Lower lobe of right lung (tissue), 2 donors: Measurements from ENCODE around the gene CRY1. TPM values are rescaled to one million over a fixed set of nuclear protein-coding genes. Genes with fewer than 3 reads are reported as not detected.

Source experiments
- ATAC-seq, 2 donors: fragments of 200-7000 bp; cut with Tn5 transposase; one replicate each; pipeline ENCODE4 v1.9.1; 2020 to 2022; ENCODE audit warnings: mild to moderate bottlenecking in 2 of 2, moderate library complexity in 2 of 2
- DNase-seq: peaks from one replicate; pipeline ENCODE4 v3.0.0-alpha.2; 2020
- H3K27ac ChIP-seq: fragments of 200-600 bp; one replicate; pipeline ENCODE4 v1.8.0; 2022
- H3K27me3 ChIP-seq: fragments of 200-600 bp; one replicate; pipeline ENCODE4 v1.8.0; 2022; ENCODE audit warnings: low read depth
- H3K36me3 ChIP-seq: fragments of 200-600 bp; one replicate; pipeline ENCODE4 v1.8.0; 2022; ENCODE audit warnings: mild to moderate bottlenecking
- H3K4me1 ChIP-seq: fragments of 200-600 bp; one replicate; pipeline ENCODE4 v1.8.0; 2022
- H3K4me3 ChIP-seq: fragments of 200-600 bp; one replicate; pipeline ENCODE4 v1.8.0; 2022; ENCODE audit warnings: mild to moderate bottlenecking
- H3K9me3 ChIP-seq: fragments of 200-600 bp; one replicate; pipeline ENCODE4 v1.8.0; 2022
- intact Hi-C: fragments of 100-400 bp; cut with DNase I; formaldehyde crosslinking; loops from one replicate; pipeline ENCODE4 v1.11.0; 2022
- total RNA-seq: library from RNA; stranded (reverse); fragmentation: NEBNext Ultra II Directional; extraction: Animal tissue kit (Norgen Biotek cat#: 25700); gene quantifications from one replicate; pipeline ENCODE4 v1.2.1, GENCODE V29; 2021
- TF ChIP-seq, protein P1 (sequence below): fragments of 200-600 bp; IDR thresholded peaks from one replicate; pipeline ENCODE4 v1.8.0; 2022; ENCODE audit warnings: antibody characterized with exemption, mild to moderate bottlenecking
- donor health status: DM: no; HTN: yes; CAD: no; lungs with severe emphysema.

CRY1 gene
- total RNA-seq, 1 donor from 2014 or later = 18.8 TPM

DNA sequence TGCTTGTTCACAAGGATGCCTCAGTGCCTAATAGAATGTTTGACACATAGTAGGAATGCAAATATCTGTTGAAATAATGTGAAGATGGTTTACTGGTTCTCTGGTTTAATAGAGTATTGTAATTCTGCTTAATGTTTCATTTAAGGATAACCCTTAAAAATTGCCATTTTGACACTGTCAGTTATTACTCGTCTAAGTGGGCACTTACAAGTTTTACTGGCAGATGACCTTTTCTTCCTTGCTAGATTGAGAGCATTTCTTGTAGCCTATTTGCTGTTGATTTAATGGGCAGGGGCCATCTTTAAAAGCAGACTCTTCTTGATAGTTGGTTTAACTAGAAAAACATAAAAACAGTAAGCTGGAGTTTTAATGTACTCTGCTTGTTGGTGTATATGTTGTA lies 135.8 kb downstream of the CRY1 start:
- Histone ChIP-seq H3K27me3 (no peaks in the 10 kb centered on the region), H3K4me1 (peaks cover 30% of the 10 kb centered on the region), H3K27ac (no peak overlapping the region), H3K4me3 (peak overlapping the region; percentile 92), H3K9me3 (no peaks in the 10 kb centered on the region), H3K36me3 (peaks cover 9% of the 10 kb centered on the region)
- intact Hi-C loops = no loop called here
- DNase-seq = no peak
- TF ChIP-seq, protein P1, sequence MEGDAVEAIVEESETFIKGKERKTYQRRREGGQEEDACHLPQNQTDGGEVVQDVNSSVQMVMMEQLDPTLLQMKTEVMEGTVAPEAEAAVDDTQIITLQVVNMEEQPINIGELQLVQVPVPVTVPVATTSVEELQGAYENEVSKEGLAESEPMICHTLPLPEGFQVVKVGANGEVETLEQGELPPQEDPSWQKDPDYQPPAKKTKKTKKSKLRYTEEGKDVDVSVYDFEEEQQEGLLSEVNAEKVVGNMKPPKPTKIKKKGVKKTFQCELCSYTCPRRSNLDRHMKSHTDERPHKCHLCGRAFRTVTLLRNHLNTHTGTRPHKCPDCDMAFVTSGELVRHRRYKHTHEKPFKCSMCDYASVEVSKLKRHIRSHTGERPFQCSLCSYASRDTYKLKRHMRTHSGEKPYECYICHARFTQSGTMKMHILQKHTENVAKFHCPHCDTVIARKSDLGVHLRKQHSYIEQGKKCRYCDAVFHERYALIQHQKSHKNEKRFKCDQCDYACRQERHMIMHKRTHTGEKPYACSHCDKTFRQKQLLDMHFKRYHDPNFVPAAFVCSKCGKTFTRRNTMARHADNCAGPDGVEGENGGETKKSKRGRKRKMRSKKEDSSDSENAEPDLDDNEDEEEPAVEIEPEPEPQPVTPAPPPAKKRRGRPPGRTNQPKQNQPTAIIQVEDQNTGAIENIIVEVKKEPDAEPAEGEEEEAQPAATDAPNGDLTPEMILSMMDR = no peak
- ATAC-seq = no peak

DNA sequence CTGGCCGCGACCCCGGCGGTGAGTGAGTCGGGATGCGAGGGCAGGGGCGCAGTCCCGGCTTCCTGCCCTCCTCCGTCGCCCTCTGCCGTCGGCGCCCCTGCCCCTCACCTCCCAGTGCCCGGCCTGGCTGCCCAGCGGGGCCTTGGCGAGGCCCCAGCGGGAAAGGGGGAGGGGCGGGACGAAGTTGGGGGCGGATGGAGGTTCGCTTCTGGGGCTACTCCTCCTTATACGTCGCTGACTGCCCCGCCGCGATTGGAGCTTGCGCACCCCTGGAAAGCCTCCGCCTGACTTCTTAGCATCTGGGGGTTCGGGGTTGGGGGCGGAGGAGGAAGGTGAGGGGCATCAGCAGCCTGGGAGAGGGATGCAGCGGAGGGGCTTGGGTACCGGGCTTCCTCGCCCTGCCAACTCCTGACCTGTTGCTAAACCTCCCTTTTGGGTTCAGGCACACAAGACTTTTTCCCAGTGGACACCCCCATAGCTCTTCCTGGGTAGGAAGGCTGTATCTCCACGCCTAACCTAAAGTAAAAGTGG lies 137.2 kb downstream of the CRY1 start:
- DNase-seq (peak; percentile 71), ATAC-seq (peak; percentile 67 to 74)
- peaks cover 9% of the 10 kb centered on the region for H3K36me3 ChIP-seq
- peaks cover 24% of the 10 kb centered on the region for H3K4me1 ChIP-seq
- intact Hi-C loops = no loop called here
- H3K9me3 ChIP-seq = no peaks in the 10 kb centered on the region
- H3K4me3 ChIP-seq = peak overlapping the region; percentile 92
- H3K27me3 ChIP-seq = no peaks in the 10 kb centered on the region
- H3K27ac ChIP-seq = peak overlapping the region; percentile 95
- TF ChIP-seq, protein P1 = peak; percentile 21

DNA sequence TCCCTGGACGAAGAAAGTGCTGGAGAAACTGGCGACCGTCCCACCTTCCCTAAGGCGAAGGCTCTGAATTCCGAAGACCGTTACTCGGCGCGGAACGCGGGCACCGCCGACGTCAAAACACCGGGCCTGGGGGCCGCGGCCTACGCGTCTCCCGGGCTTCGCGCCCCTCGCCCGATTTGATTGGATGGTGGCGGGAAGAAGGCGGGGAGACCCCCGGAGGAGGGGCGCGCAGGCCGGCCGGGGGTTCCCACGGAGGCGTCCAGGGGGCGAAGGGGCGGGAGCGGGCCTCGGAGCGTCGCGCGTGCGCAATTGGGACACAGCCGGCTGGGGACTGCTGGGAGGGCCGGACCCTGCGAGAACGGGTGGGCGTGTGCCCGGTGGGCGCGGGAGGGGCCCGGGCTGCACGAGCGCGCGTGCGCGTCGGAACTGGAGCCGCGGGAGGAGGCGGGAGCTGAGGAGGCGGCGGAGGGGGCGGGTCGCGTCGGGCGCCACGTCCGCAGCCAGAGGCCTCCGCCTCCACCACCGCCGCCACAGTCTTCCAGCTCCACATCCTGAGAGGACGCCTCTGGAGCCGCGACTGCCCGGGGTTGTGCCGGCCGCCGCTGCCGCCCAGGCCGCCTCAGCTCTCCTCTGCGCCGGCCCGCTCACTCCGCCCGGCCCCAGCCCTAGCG lies 137.8 kb downstream of the CRY1 start, which contains the start of gene TMEM263:
Gene TMEM263, plus strand, starts transcription at position 531 of the 671 bp plus-strand sequence. CDS start 11,210 bp downstream, outside the sequence.
- no peaks in the 10 kb centered on the region for H3K9me3 ChIP-seq
- H3K4me1 ChIP-seq = peaks cover 24% of the 10 kb centered on the region

DNA sequence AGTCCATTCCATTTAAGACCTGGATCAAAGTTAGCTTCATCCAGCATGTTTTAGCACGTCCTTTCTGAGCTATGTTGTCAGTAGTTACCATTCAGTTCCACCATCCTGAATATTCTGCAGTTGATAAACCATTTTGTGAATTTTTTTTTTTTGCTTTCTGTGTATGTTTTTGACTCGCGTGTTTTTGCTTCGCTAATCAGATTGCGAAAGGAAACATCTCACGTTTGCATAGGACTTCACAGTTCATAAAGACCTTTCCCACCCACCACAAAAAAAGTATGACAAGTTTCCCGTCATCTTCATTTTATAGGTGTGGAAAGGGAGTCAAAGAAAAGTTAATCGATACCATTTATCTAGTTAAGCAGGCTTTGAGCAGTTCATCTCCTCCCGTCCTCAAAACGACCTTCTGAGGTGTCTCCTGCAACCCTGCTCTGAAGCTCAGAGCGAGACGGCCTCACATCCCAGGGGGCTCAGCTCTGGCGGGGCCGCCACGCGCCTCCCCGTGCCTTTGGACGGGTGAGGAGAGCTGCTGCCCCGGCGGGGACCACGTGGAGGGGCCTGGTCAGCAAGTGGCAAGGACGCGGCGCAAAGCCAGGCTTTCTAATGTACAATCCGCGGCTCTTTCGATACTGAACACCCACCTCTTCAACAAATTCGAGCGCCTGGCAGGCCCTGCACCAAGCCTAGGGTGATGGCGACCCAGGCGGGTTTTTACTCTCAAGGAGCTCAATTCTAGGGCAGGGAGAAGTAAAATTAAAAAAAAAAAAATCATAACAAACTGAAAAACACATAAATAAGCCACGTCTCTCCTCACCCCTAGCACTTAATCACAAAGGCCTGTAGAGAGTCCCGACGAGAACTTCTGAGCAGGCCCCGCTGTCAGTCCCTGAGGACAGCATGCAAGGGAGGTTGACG lies 138.6 kb downstream of the CRY1 start:
- H3K36me3 ChIP-seq = no peaks in the 10 kb centered on the region
- intact Hi-C loops = no loop called here
- ATAC-seq (peak in 1 of 2 donors; percentile 5), DNase-seq (peak; percentile 56)
- H3K27me3 ChIP-seq = no peaks in the 10 kb centered on the region
- H3K9me3 ChIP-seq = no peaks in the 10 kb centered on the region
- TF ChIP-seq, protein P1 = no peak
- H3K27ac ChIP-seq = peak overlapping the region; percentile 95
- H3K4me3 ChIP-seq = peak overlapping the region; percentile 92
- H3K4me1 ChIP-seq = peaks cover 24% of the 10 kb centered on the region

More for the DNA sequence above, 137.8 kb downstream of the CRY1 start, which contains the start of gene TMEM263:
- peak within 1 kb of the TSS; percentile 95 for H3K27ac ChIP-seq
- peak within 1 kb of the TSS; percentile 92 for H3K4me3 ChIP-seq
- DNase-seq (peak; percentile 93), ATAC-seq (peak; percentile 97 to 98)
- peaks cover 4% of the 10 kb centered on the region for H3K36me3 ChIP-seq
- intact Hi-C loops = no loop called here
- no peaks in the 10 kb centered on the region for H3K27me3 ChIP-seq
- TF ChIP-seq, protein P1 = no peak
